Parathyroid adenoma (tissue), 2 donors: ENCODE data around the gene EPS8L1.
"Not testable (repeated sequence)": the region's sequence is repeated elsewhere in the genome, so short reads cannot be mapped to it uniquely, and the experiment has no call there.

Experiments
- H2AFZ ChIP-seq: fragments of 300-600 bp; sonication (generic); one replicate; pipeline ENCODE4 v1.7.0; 2017; ENCODE audit warnings: antibody characterized with exemption, mild to moderate bottlenecking
- H3K27ac ChIP-seq: fragments of 300-600 bp; sonication (generic); one replicate; pipeline ENCODE4 v1.7.0; 2017
- H3K27me3 ChIP-seq: fragments of 300-600 bp; sonication (generic); one replicate; pipeline ENCODE4 v1.7.0; 2017; ENCODE audit warnings: low read length; ENCODE audit not compliant: control insufficient read depth, insufficient read depth
- H3K36me3 ChIP-seq: fragments of 300-600 bp; sonication (generic); one replicate; pipeline ENCODE4 v1.7.0; 2017; ENCODE audit warnings: low read length; ENCODE audit not compliant: control insufficient read depth, insufficient read depth
- H3K4me1 ChIP-seq: fragments of 300-600 bp; sonication (generic); one replicate; pipeline ENCODE4 v1.7.0; 2017; ENCODE audit warnings: control low read depth
- H3K4me2 ChIP-seq: fragments of 300-600 bp; sonication (generic); one replicate; pipeline ENCODE4 v1.7.0; 2017; ENCODE audit warnings: low read length
- H3K4me3 ChIP-seq: fragments of 300-600 bp; sonication (generic); one replicate; pipeline ENCODE4 v1.7.0; 2017; ENCODE audit warnings: low read depth, low read length
- H3K79me2 ChIP-seq: fragments of 300-600 bp; sonication (generic); one replicate; pipeline ENCODE4 v1.7.0; 2017; ENCODE audit warnings: control low read depth
- H3K9ac ChIP-seq: fragments of 300-600 bp; sonication (generic); one replicate; pipeline ENCODE4 v1.7.0; 2017; ENCODE audit warnings: mild to moderate bottlenecking
- H3K9me3 ChIP-seq: fragments of 300-600 bp; sonication (generic); one replicate; pipeline ENCODE4 v1.7.0; 2017; ENCODE audit warnings: low read length; ENCODE audit not compliant: control insufficient read depth
- TF ChIP-seq, protein P1 (sequence below): fragments of 300-600 bp; sonication (generic); IDR thresholded peaks from one replicate; pipeline ENCODE4 v1.7.0; 2017; ENCODE audit warnings: antibody characterized with exemption, mild to moderate bottlenecking
- donor health status: primary hyperparathyroidism.

Gene EPS8L1

GRCh38 chr19:55075371-55075998, at the start of gene EPS8L1:
TSS of gene EPS8L1 (plus strand) at chr19:55075869. CDS start at chr19:55076445, 576 bp downstream.
- Histone ChIP-seq H3K27ac (peak within 1 kb of the TSS; percentile 48), H3K9ac (peak within 1 kb of the TSS; percentile 13), H3K9me3 (no peaks in the 10 kb centered on the region), H3K4me1 (peaks cover 7% of the 10 kb centered on the region), H3K79me2 (peaks cover 2% of the 10 kb centered on the region), H3K4me2 (peak within 1 kb of the TSS; percentile 72), H3K36me3 (no peaks in the 10 kb centered on the region), H3K27me3 (no peaks in the 10 kb centered on the region), H2AFZ (peak within 1 kb of the TSS; percentile 71), H3K4me3 (peak within 1 kb of the TSS; percentile 41)
- TF ChIP-seq, protein P1, sequence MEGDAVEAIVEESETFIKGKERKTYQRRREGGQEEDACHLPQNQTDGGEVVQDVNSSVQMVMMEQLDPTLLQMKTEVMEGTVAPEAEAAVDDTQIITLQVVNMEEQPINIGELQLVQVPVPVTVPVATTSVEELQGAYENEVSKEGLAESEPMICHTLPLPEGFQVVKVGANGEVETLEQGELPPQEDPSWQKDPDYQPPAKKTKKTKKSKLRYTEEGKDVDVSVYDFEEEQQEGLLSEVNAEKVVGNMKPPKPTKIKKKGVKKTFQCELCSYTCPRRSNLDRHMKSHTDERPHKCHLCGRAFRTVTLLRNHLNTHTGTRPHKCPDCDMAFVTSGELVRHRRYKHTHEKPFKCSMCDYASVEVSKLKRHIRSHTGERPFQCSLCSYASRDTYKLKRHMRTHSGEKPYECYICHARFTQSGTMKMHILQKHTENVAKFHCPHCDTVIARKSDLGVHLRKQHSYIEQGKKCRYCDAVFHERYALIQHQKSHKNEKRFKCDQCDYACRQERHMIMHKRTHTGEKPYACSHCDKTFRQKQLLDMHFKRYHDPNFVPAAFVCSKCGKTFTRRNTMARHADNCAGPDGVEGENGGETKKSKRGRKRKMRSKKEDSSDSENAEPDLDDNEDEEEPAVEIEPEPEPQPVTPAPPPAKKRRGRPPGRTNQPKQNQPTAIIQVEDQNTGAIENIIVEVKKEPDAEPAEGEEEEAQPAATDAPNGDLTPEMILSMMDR: no peak

GRCh38 chr19:55027140-55027471, 48.6 kb upstream of the EPS8L1 start:
- not testable (repeated sequence) for H2AFZ ChIP-seq, H3K36me3 ChIP-seq, H3K27me3 ChIP-seq, H3K79me2 ChIP-seq, H3K9ac ChIP-seq, H3K4me2 ChIP-seq, H3K4me1 ChIP-seq, H3K27ac ChIP-seq, H3K9me3 ChIP-seq, H3K4me3 ChIP-seq

GRCh38 chr19:55027472-55028337, 48.0 kb upstream of the EPS8L1 start:
- no peaks in the 10 kb centered on the region for H3K4me1 ChIP-seq
- H3K9ac ChIP-seq: no peak overlapping the region
- H3K27me3 ChIP-seq: no peaks in the 10 kb centered on the region
- H3K36me3 ChIP-seq: no peaks in the 10 kb centered on the region
- H3K79me2 ChIP-seq: no peaks in the 10 kb centered on the region
- no peak overlapping the region for H3K4me3 ChIP-seq
- no peak overlapping the region for H3K27ac ChIP-seq
- no peak overlapping the region for H3K4me2 ChIP-seq
- TF ChIP-seq, protein P1: no peak
- no peaks in the 10 kb centered on the region for H3K9me3 ChIP-seq
- no peak overlapping the region for H2AFZ ChIP-seq

- no peak overlapping the region for H3K9ac ChIP-seq
- no peaks in the 10 kb centered on the region for H3K79me2 ChIP-seq
- no peaks in the 10 kb centered on the region for H3K36me3 ChIP-seq
- TF ChIP-seq, protein P1: no peak
- H3K27me3 ChIP-seq: no peaks in the 10 kb centered on the region
- H3K4me3 ChIP-seq: no peak overlapping the region
- no peaks in the 10 kb centered on the region for H3K4me1 ChIP-seq
- H3K4me2 ChIP-seq: no peak overlapping the region
- no peak overlapping the region for H2AFZ ChIP-seq
- no peaks in the 10 kb centered on the region for H3K9me3 ChIP-seq
- H3K27ac ChIP-seq: no peak overlapping the region
These were observed 46.9 kb upstream of the EPS8L1 start for GRCh38 chr19:55028757-55029156.

DNA sequence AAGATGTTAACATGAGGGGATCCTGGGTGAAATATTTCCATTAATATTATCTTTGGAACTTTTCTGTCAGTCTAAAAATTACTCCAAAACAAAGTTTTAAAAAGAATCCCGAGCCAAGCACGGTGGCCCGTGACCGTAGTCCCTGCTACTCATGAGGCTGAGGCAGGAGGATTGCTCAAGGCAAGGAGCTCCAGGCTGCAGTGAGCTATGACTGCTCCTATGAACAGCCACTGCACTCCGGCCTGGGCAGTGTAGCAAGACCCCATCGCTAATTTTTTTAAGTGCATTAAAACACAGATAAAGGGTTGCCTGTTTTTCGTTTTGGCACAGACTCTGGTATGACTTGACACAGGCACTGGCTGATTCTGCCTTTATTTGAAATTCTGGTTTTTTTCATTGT, 44.5 kb upstream of the EPS8L1 start:
- H3K27ac ChIP-seq: no peak overlapping the region
- no peaks in the 10 kb centered on the region for H3K27me3 ChIP-seq
- TF ChIP-seq, protein P1: no peak
- no peak overlapping the region for H2AFZ ChIP-seq
- H3K4me1 ChIP-seq: no peaks in the 10 kb centered on the region
- H3K79me2 ChIP-seq: no peaks in the 10 kb centered on the region
- no peak overlapping the region for H3K9ac ChIP-seq
- H3K4me2 ChIP-seq: no peak overlapping the region
- H3K9me3 ChIP-seq: no peaks in the 10 kb centered on the region
- H3K36me3 ChIP-seq: no peaks in the 10 kb centered on the region
- no peak overlapping the region for H3K4me3 ChIP-seq
